Lung (tissue), 12 donors: ENCODE results near the gene DVL3. TPM values are rescaled to one million over a fixed set of nuclear protein-coding genes. Genes with fewer than 3 reads are reported as not detected.
A peak's percentile ranks its signal among the peaks of the same experiment; 100 is the strongest.
"Not testable (repeated sequence)": the region's sequence is repeated elsewhere in the genome, so short reads cannot be mapped to it uniquely, and the experiment has no call there.

ENCODE experiments used
- ATAC-seq: fragments of 200-7000 bp; cut with Tn5 transposase; one replicate; pipeline ENCODE4 v1.9.1; 2020; ENCODE audit warnings: moderate number of reproducible peaks; ENCODE audit not compliant: insufficient read depth, low FRiP score
- DNase-seq, 3 donors: peaks; one replicate each; pipeline ENCODE4 v3.0.0-alpha.2; 2013 to 2017
- H3K27ac ChIP-seq, 2 donors: one replicate each; pipeline ENCODE4 v1.5.1; 2013; ENCODE audit warnings: mild to moderate bottlenecking in 2 of 2, moderate library complexity in 2 of 2, control low read depth in 1 of 2, inconsistent platforms in 1 of 2, low read depth in 1 of 2, low read length in 1 of 2
- H3K27me3 ChIP-seq, 3 donors: one replicate each; pipeline ENCODE4 v1.5.1; 2013; ENCODE audit warnings: low read length in 2 of 3; ENCODE audit not compliant: control insufficient read depth in 3 of 3, insufficient read depth in 3 of 3
- H3K36me3 ChIP-seq, 4 donors: one replicate each; pipeline ENCODE4 v1.5.1; 2013; ENCODE audit warnings: low read length in 4 of 4, mild to moderate bottlenecking in 1 of 4, moderate library complexity in 1 of 4; ENCODE audit not compliant: control insufficient read depth in 4 of 4, insufficient read depth in 4 of 4
- H3K4me1 ChIP-seq, 5 donors: one replicate each; pipeline ENCODE4 v1.5.1; 2013; ENCODE audit warnings: low read length in 5 of 5, mild to moderate bottlenecking in 2 of 5, moderate library complexity in 1 of 5; ENCODE audit not compliant: control insufficient read depth in 5 of 5, insufficient read depth in 5 of 5
- H3K4me3 ChIP-seq: one replicate; pipeline ENCODE4 v1.5.1; 2013; ENCODE audit warnings: mild to moderate bottlenecking, control low read depth, moderate library complexity
- H3K9ac ChIP-seq, 2 donors: one replicate each; pipeline ENCODE4 v1.5.1; 2013; ENCODE audit warnings: low read length in 2 of 2, control low read depth in 1 of 2; ENCODE audit not compliant: insufficient read depth in 1 of 2
- H3K9me3 ChIP-seq, 4 donors: one replicate each; pipeline ENCODE4 v1.5.1; 2013; ENCODE audit warnings: low read length in 3 of 4, mild to moderate bottlenecking in 1 of 4, moderate library complexity in 1 of 4; ENCODE audit not compliant: control insufficient read depth in 4 of 4, insufficient read depth in 3 of 4
- WGBS, 2 donors: extraction: QIAGEN DNeasy Blood & Tissue Kit; methylation state at CpG; one replicate each; pipeline ENCODE4 v1.1.7; 2013; 5-methylcytosine and 5-hydroxymethylcytosine counted together
- polyA plus RNA-seq, 2 donors: library from polyadenylated mRNA; stranded (reverse); fragments of 200-250 nt; gene quantifications; one replicate each; pipeline ENCODE4 v1.2.1, GENCODE V29; 2013
- total RNA-seq, 2 donors: library from RNA; depleted of rRNA in 1 of 2; stranded (reverse); fragments of >200 nt in 1 of 2; gene quantifications; one replicate each; pipeline ENCODE4 v1.2.1, GENCODE V29; 2014 to 2021
- TF ChIP-seq, protein P1 (sequence below): IDR thresholded peaks from 2 replicates; pipeline ENCODE4 v1.5.1; 2012; ENCODE audit warnings: mild to moderate bottlenecking; ENCODE audit errors: control extremely low read depth, extremely low read depth
- donor health status: control.
- donor health status: control.
- donor health status: Bipolar disorder and iron deficiency.
- donor health status: healthy.
- donor health status: DM: yes; HTN: yes; CAD: no.

The DVL3 gene
- total and polyA plus RNA-seq, 4 donors, result 37.8 to 73.5 (median 45.8) TPM

DNA sequence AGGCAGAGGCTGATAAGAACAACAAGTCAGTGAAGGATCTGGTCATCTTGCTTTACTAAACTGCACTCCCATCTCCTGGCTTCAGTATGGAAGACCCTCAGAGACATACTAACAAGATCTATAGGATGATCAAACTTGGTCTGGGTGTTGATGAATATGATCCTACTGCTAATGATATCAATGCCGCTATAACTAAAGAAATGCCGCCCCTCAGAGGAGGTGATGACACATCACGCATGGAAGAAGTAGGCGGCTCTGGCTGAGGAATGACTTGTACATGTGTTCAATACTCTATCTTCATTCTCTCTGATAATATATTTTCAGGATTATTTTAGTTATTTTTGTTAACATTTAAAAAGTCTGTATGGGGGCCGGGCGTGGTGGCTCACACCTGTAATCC lies 37.5 kb upstream of the DVL3 start:
- no peaks in the 10 kb centered on the region for H3K9me3 ChIP-seq
- no peaks in the 10 kb centered on the region for H3K36me3 ChIP-seq
- no peak overlapping the region for H3K27ac ChIP-seq
- 94 to 95% methylated on average over 6 of the region's 6 CpGs for WGBS, 2 donors
- no peak overlapping the region for H3K4me3 ChIP-seq
- H3K27me3 ChIP-seq, result no peaks in the 10 kb centered on the region
- DNase-seq (no peak), ATAC-seq (no peak)
- no peaks in the 10 kb centered on the region for H3K4me1 ChIP-seq
- H3K9ac ChIP-seq, result no peak overlapping the region
- TF ChIP-seq, protein P1, sequence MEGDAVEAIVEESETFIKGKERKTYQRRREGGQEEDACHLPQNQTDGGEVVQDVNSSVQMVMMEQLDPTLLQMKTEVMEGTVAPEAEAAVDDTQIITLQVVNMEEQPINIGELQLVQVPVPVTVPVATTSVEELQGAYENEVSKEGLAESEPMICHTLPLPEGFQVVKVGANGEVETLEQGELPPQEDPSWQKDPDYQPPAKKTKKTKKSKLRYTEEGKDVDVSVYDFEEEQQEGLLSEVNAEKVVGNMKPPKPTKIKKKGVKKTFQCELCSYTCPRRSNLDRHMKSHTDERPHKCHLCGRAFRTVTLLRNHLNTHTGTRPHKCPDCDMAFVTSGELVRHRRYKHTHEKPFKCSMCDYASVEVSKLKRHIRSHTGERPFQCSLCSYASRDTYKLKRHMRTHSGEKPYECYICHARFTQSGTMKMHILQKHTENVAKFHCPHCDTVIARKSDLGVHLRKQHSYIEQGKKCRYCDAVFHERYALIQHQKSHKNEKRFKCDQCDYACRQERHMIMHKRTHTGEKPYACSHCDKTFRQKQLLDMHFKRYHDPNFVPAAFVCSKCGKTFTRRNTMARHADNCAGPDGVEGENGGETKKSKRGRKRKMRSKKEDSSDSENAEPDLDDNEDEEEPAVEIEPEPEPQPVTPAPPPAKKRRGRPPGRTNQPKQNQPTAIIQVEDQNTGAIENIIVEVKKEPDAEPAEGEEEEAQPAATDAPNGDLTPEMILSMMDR, result no peak

DNA sequence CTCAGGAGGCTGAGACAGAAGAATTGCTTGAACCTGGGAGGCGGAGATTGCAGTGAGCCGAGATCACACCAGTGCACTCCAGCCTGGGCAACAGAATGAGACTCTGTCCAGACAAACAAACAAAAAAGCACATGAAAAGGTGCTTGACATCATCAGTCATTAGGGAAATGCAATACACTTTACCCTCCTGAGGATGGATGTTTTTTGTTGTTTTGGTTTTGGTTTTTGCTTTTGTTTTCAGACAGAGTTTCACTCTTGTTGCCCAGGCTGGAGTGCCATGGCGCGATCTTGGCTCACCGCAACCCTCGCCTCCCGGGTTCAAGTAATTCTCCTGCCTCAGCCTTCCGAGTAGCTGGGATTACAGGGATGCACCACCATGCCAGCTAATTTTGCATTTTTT lies 34.1 kb upstream of the DVL3 start:
- not testable (repeated sequence) for ATAC-seq, H3K4me3 ChIP-seq, H3K9ac ChIP-seq, H3K4me1 ChIP-seq, H3K27ac ChIP-seq, H3K36me3 ChIP-seq, H3K9me3 ChIP-seq, H3K27me3 ChIP-seq, DNase-seq
- 95 to 96% methylated on average over 8 of the region's 8 CpGs for WGBS, 2 donors

DNA sequence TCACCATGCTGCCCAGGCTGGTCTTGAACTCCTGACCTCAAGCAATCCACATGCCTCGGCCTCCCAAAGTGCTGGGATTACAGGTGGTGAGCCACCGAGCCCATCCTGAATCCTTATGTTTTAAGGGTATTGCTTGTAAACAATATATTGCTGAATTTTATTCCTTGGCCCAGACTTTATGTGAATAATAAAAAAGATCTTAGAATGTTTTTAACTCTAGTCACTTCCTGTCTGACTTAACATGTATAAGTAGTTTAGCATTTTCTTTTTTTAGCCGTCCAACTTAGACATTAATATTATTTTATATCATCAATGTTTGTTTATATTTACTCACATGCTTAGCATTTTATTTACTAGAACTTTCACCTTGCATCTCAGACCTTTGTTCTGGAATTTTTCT lies 29.2 kb upstream of the DVL3 start:
- Histone ChIP-seq H3K4me1 (no peaks in the 10 kb centered on the region), H3K9me3 (no peaks in the 10 kb centered on the region), H3K27me3 (no peaks in the 10 kb centered on the region), H3K9ac (no peak overlapping the region), H3K4me3 (no peak overlapping the region), H3K27ac (no peak overlapping the region), H3K36me3 (no peaks in the 10 kb centered on the region)
- WGBS, 2 donors, result 72 to 91% methylated on average over 3 of the region's 3 CpGs
- TF ChIP-seq, protein P1, result no peak
- no peak for DNase-seq
- ATAC-seq, result no peak

DNA sequence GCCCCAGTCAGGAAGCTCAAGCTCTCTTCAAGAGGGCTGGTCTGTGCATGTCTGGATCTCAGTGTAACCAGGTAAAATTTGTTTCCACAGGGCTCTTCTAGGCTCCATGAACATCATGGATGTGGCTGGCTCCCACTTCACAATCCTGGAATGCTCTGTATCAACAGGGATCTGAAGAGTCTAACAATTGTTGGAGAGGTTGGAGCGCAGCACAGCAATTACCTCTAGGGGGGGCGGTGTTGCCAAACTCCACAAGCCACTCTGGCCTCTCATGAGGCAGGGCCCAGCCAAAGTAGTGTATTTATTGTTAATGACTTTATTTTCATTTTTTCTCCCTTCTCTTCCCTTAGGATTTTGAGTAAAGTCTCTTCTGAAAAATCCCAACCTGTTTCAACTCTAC lies 26.2 kb upstream of the DVL3 start:
- Histone ChIP-seq H3K9ac (no peak overlapping the region), H3K27me3 (no peaks in the 10 kb centered on the region), H3K36me3 (no peaks in the 10 kb centered on the region), H3K27ac (no peak overlapping the region), H3K4me1 (peaks cover 0 to 5% (median 0%) of the 10 kb centered on the region in 5 donors), H3K4me3 (no peak overlapping the region), H3K9me3 (no peaks in the 10 kb centered on the region)
- TF ChIP-seq, protein P1, result peak; percentile 5
- 47 to 49% methylated on average over 2 of the region's 2 CpGs for WGBS, 2 donors
- peak; percentile 45 to 60 (median 58) for DNase-seq
- ATAC-seq, result peak; percentile 64
